AG10803 (cell line): Measurements from ENCODE around the gene CNST.
"Not testable (repeated sequence)": the region's sequence is repeated elsewhere in the genome, so short reads cannot be mapped to it uniquely, and the experiment has no call there.

ENCODE experiments used
- DNase-seq: peaks from one replicate; pipeline ENCODE4 v3.0.0; 2010; ENCODE audit warnings: low read depth
- H3K4me3 ChIP-seq: 2 replicates; pipeline ENCODE4 v1.5.1; 2011; ENCODE audit warnings: mild to moderate bottlenecking, low read length, control low read depth
- CTCF ChIP-seq: conservative IDR thresholded peaks from 2 replicates; pipeline ENCODE4 v1.5.1; 2011; ENCODE audit warnings: mild to moderate bottlenecking, low read length, control low read depth, inconsistent platforms

CNST gene

GRCh38 chr1:246554201-246554600 is 12.1 kb upstream of the CNST start:
- TF ChIP-seq CTCF, result no peak
- no peak overlapping the region for H3K4me3 ChIP-seq
- DNase-seq, result no peak

- no peak overlapping the region for H3K4me3 ChIP-seq
- no peak for DNase-seq
- TF ChIP-seq CTCF, result no peak
Observed at GRCh38 chr1:246558041-246558440, 8.2 kb upstream of the CNST start.

- no peak for DNase-seq
- H3K4me3 ChIP-seq, result no peak overlapping the region
- no peak for TF ChIP-seq CTCF
Observed at GRCh38 chr1:246559310-246559709, 6.9 kb upstream of the CNST start.

- DNase-seq, H3K4me3 ChIP-seq: not testable (repeated sequence)
Observed at GRCh38 chr1:246560833-246561232, 5.4 kb upstream of the CNST start.

- no peak for DNase-seq
- peak overlapping the region; percentile 98 for H3K4me3 ChIP-seq
- no peak for TF ChIP-seq CTCF
Observed at GRCh38 chr1:246564839-246565750, 1.2 kb upstream of the CNST start.

- H3K4me3 ChIP-seq, result peak overlapping the region; percentile 98
- no peak for DNase-seq
- no peak for TF ChIP-seq CTCF
Observed at GRCh38 chr1:246565751-246566127, 517 bp upstream of the CNST start.

GRCh38 chr1:246566813-246567645 is 773 bp downstream of the CNST start:
- no peak for TF ChIP-seq CTCF
- peak; percentile 94 for DNase-seq
- H3K4me3 ChIP-seq, result peak overlapping the region; percentile 98
